ENCODE measurements around the gene GRIK3. TPM values are rescaled to one million over a fixed set of nuclear protein-coding genes. Genes with fewer than 3 reads are reported as not detected.

GRIK3 gene
- total and polyA plus RNA-seq, 2 experiments from 2014 or later: 0.09 TPM; not detected in 1

- Histone ChIP-seq H3K36me3 (no peaks in the 10 kb centered on the region), H3K4me1 (ENCODE audit: low read depth) (no peaks in the 10 kb centered on the region), H3K4me3 (no peak overlapping the region), H3K27me3 (no peaks in the 10 kb centered on the region), H3K9me3 (ENCODE audit: low read depth) (no peaks in the 10 kb centered on the region), H3K27ac (no peak overlapping the region)
- TF ChIP-seq CTCF (IDR thresholded peaks at IDR 0.05; ENCODE audit: low read depth, low read length): no peak
- no peak for DNase-seq (ENCODE audit: low read depth in 1 of 2, low spot score in 1 of 2)
Measured at GRCh38 chr1:36874271-36875060, 159.8 kb downstream of the GRIK3 start.

- H3K27ac ChIP-seq: no peak overlapping the region
- no peak for TF ChIP-seq CTCF (IDR thresholded peaks at IDR 0.05; ENCODE audit: low read depth, low read length)
- H3K27me3 ChIP-seq: no peaks in the 10 kb centered on the region
- H3K4me3 ChIP-seq: no peak overlapping the region
- DNase-seq (ENCODE audit: low read depth in 1 of 2, low spot score in 1 of 2): no peak
- no peaks in the 10 kb centered on the region for H3K9me3 ChIP-seq (ENCODE audit: low read depth)
- no peaks in the 10 kb centered on the region for H3K36me3 ChIP-seq
- no peaks in the 10 kb centered on the region for H3K4me1 ChIP-seq (ENCODE audit: low read depth)
Measured at GRCh38 chr1:36872858-36873257, 161.5 kb downstream of the GRIK3 start.

GRCh38 chr1:36872126-36872754 is 162.1 kb downstream of the GRIK3 start:
- Histone ChIP-seq H3K9me3 (ENCODE audit: low read depth) (no peaks in the 10 kb centered on the region), H3K36me3 (no peaks in the 10 kb centered on the region), H3K4me3 (no peak overlapping the region), H3K27me3 (no peaks in the 10 kb centered on the region), H3K4me1 (ENCODE audit: low read depth) (no peaks in the 10 kb centered on the region), H3K27ac (no peak overlapping the region)
- no peak for DNase-seq (ENCODE audit: low read depth in 1 of 2, low spot score in 1 of 2)
- no peak for TF ChIP-seq CTCF (IDR thresholded peaks at IDR 0.05; ENCODE audit: low read depth, low read length)

- Histone ChIP-seq H3K4me3 (no peak overlapping the region), H3K36me3 (no peaks in the 10 kb centered on the region), H3K27ac (no peak overlapping the region), H3K4me1 (ENCODE audit: low read depth) (no peaks in the 10 kb centered on the region), H3K27me3 (no peaks in the 10 kb centered on the region), H3K9me3 (ENCODE audit: low read depth) (no peaks in the 10 kb centered on the region)
- TF ChIP-seq CTCF (IDR thresholded peaks at IDR 0.05; ENCODE audit: low read depth, low read length): no peak
- DNase-seq (ENCODE audit: low read depth in 1 of 2, low spot score in 1 of 2): no peak
Measured at GRCh38 chr1:36871146-36871971, 163.0 kb downstream of the GRIK3 start.

GRCh38 chr1:36869826-36870225 is 164.5 kb downstream of the GRIK3 start:
- Histone ChIP-seq H3K4me1 (ENCODE audit: low read depth) (no peaks in the 10 kb centered on the region), H3K27me3 (no peaks in the 10 kb centered on the region), H3K27ac (no peak overlapping the region), H3K9me3 (ENCODE audit: low read depth) (no peaks in the 10 kb centered on the region), H3K36me3 (no peaks in the 10 kb centered on the region), H3K4me3 (no peak overlapping the region)
- no peak for TF ChIP-seq CTCF (IDR thresholded peaks at IDR 0.05; ENCODE audit: low read depth, low read length)
- DNase-seq (ENCODE audit: low read depth in 1 of 2, low spot score in 1 of 2): no peak
